Measurements from ENCODE around the gene STRIT1. TPM values are rescaled to one million over a fixed set of nuclear protein-coding genes. Genes with fewer than 3 reads are reported as not detected.

Gene STRIT1
- total and polyA plus RNA-seq, 2 of the 4 experiments (the other 2 are of a cell fraction) = not detected

DNA sequence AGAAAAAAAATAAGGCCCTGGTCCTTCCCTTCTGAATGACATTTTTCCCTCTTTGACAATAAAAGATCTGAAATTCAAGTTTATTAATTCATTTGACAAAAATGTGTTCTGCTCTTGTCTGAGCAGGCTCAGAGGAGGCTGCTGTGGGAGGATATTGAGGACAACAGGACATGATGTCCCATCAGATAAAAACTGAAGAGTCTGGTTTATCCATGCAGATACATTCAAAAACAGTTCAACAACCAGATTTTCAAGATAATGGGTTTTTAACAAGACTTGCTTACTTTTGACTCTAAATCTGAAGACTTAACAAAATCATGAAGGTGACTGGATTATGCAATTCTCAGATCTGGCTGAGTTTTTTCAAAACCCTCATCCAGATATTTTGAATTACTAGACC is 36.9 kb upstream of the STRIT1 start:
- no peak overlapping the region for H4K8ac ChIP-seq (ENCODE audit: low read depth in 2 of 2, low read length in 2 of 2)
- H3K4me3 ChIP-seq (ENCODE audit: insufficient read depth, low read depth, low read length) = no peak overlapping the region
- in situ Hi-C loops (cut with MboI; ENCODE audit: low sequenced_read_pairs) (loop anchor here (25.0 kb wide), 1 partner anchor 768 kb away; no protein-coding TSS in a partner anchor), dilution Hi-C loops (cut with HindIII; ENCODE audit: low sequenced_read_pairs, unreplicated experiment) (no loop called here), intact Hi-C loops (cut with micrococcal nuclease) (no loop called here)
- no peak overlapping the region for H2AK5ac ChIP-seq (ENCODE audit: low read depth, low read length)
- no peak overlapping the region for H3K18ac ChIP-seq (ENCODE audit: low read depth, low read length)
- no peak overlapping the region for H3K4me2 ChIP-seq (ENCODE audit: low read depth, low read length)
- no peak overlapping the region for H2BK5ac ChIP-seq (ENCODE audit: low read depth, low read length, poor library complexity, severe bottlenecking)
- ChIA-PET POLR2A (ENCODE audit: unreplicated experiment) (no interaction called here), CTCF (no interaction called here)
- no peak overlapping the region for H3K4ac ChIP-seq (ENCODE audit: low read depth, low read length)
- H4K20me1 ChIP-seq (ENCODE audit: insufficient read depth, low read length) = no peaks in the 10 kb centered on the region
- no peak overlapping the region for H3K27ac ChIP-seq (ENCODE audit: insufficient read depth, low read length)
- H4K91ac ChIP-seq (ENCODE audit: insufficient read depth, low read depth, low read length) = no peak overlapping the region
- no peak overlapping the region for H3K9ac ChIP-seq (ENCODE audit: low read depth, low read length)
- H3K27me3 ChIP-seq (ENCODE audit: control insufficient read depth, insufficient read depth, low read length) = peaks cover 1% of the 10 kb centered on the region; the same call in 1 of the 2 replicates
- H2AK9ac ChIP-seq (replicated peaks; ENCODE audit: low read depth, low read length, poor library complexity) = no peak overlapping the region
- no peaks in the 10 kb centered on the region for H3K9me3 ChIP-seq (ENCODE audit: control insufficient read depth, insufficient read depth, low read length)
- no peak overlapping the region for H2AFZ ChIP-seq (replicated peaks; ENCODE audit: low read length, poor library complexity)
- no TSS peak for BruUV-seq (replicated peaks)
- ATAC-seq (ENCODE audit: low read depth) = no peak
- TF ChIP-seq NFE2L2 (IDR thresholded peaks at IDR 0.05; ENCODE audit: low read depth, low read length) (no peak), FOS (IDR thresholded peaks at IDR 0.05; ENCODE audit: low read depth, low read length) (no peak), RCOR1 (IDR thresholded peaks at IDR 0.05; ENCODE audit: insufficient replicate concordance, low read length) (no peak), MAFK (IDR thresholded peaks at IDR 0.05; ENCODE audit: low read depth, low read length) (no peak), POLR2A (IDR thresholded peaks at IDR 0.05; ENCODE audit: low read depth, low read length) (no peak), MAZ (IDR thresholded peaks at IDR 0.05; ENCODE audit: borderline replicate concordance, low read depth, low read length) (no peak), MXI1 (IDR thresholded peaks at IDR 0.05; ENCODE audit: borderline replicate concordance, low read depth, low read length) (no peak), BHLHE40 (IDR thresholded peaks at IDR 0.05; ENCODE audit: low read depth, low read length) (no peak), RAD21 (IDR thresholded peaks at IDR 0.05; ENCODE audit: low read length) (no peak)
- TF ChIP-seq, protein P1, sequence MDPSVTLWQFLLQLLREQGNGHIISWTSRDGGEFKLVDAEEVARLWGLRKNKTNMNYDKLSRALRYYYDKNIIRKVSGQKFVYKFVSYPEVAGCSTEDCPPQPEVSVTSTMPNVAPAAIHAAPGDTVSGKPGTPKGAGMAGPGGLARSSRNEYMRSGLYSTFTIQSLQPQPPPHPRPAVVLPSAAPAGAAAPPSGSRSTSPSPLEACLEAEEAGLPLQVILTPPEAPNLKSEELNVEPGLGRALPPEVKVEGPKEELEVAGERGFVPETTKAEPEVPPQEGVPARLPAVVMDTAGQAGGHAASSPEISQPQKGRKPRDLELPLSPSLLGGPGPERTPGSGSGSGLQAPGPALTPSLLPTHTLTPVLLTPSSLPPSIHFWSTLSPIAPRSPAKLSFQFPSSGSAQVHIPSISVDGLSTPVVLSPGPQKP (IDR thresholded peaks at IDR 0.05; ENCODE audit: borderline replicate concordance, low read depth, low read length) = no peak
- DNase-seq = no peak
- no peak overlapping the region for H3K14ac ChIP-seq (replicated peaks; ENCODE audit: low read depth, low read length)
- no peak overlapping the region for H3K23ac ChIP-seq (ENCODE audit: low read depth, low read length)
- no peak overlapping the region for H2BK120ac ChIP-seq (ENCODE audit: low read depth, low read length)
- no peak overlapping the region for H3K56ac ChIP-seq (ENCODE audit: extremely low read depth, insufficient read depth, low read length)
- no peaks in the 10 kb centered on the region for H3K4me1 ChIP-seq (ENCODE audit: control insufficient read depth, insufficient read depth, low read length)
- no peak overlapping the region for H2BK15ac ChIP-seq (ENCODE audit: low read depth, low read length)
- H4K5ac ChIP-seq (ENCODE audit: low read depth, low read length) = no peak overlapping the region
- no peaks in the 10 kb centered on the region for H3K79me1 ChIP-seq (ENCODE audit: low read depth in 1 of 2, low read length in 2 of 2)
- no peaks in the 10 kb centered on the region for H3K36me3 ChIP-seq (ENCODE audit: control insufficient read depth, insufficient read depth, low read length)
- H2BK20ac ChIP-seq (ENCODE audit: low read depth, low read length) = no peak overlapping the region
- H3K9me1 ChIP-seq (ENCODE audit: insufficient read depth, low read length) = no peaks in the 10 kb centered on the region; the same call in 1 of the 2 replicates
